ENCODE measurements around the gene PCDHGA8.
A peak's percentile ranks its signal among the peaks of the same experiment; 100 is the strongest.
"Not testable (repeated sequence)": the region's sequence is repeated elsewhere in the genome, so short reads cannot be mapped to it uniquely, and the experiment has no call there.

Gene PCDHGA8

DNA sequence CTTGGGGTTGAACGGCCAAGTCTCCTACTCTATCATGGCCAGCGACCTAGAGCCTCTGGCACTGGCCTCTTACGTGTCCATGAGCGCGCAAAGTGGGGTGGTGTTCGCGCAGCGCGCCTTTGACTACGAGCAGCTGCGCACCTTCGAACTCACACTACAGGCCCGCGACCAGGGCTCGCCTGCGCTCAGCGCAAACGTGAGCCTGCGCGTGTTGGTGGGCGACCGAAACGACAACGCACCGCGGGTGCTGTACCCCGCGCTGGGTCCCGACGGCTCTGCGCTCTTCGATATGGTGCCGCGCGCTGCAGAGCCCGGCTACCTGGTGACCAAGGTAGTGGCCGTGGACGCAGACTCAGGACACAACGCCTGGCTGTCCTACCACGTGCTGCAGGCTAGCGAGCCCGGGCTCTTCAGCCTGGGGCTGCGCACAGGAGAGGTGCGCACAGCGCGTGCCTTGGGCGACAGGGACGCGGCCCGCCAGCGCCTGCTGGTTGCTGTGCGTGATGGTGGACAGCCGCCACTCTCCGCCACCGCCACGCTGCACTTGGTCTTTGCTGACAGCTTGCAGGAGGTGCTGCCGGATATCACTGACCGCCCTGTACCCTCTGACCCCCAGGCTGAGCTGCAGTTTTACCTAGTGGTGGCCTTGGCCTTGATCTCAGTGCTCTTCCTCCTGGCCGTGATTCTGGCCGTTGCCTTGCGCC, 7.3 kb downstream of the PCDHGA8 start:
- DNase-seq (ENCODE audit: insufficient read length, low spot score): no peak
- TF ChIP-seq POU2F2 (IDR thresholded peaks at IDR 0.05; ENCODE audit: low read depth, low read length): no peak
- no peak for TF ChIP-seq PAX5 (IDR thresholded peaks at IDR 0.05; ENCODE audit: insufficient read depth, low read length, severe bottlenecking)
- no peak for TF ChIP-seq TAF1 (IDR thresholded peaks at IDR 0.05; ENCODE audit: low read depth, low read length)
- TF ChIP-seq POLR2A (IDR thresholded peaks at IDR 0.05; ENCODE audit: low read depth, low read length): no peak
- no peak for TF ChIP-seq POLR2AphosphoS5 (IDR thresholded peaks at IDR 0.05; ENCODE audit: low read depth, low read length)
- no peak for TF ChIP-seq SPI1 (IDR thresholded peaks at IDR 0.05; ENCODE audit: low read depth, low read length)
- no peak for FAIRE-seq

GRCh38 chr5:141402553-141403243, 10.3 kb downstream of the PCDHGA8 start, which contains the start of gene PCDHGA9:
TSS of gene PCDHGA9 (plus strand) at chr5:141402778. CDS start at chr5:141402953, 175 bp downstream.
- no peak for FAIRE-seq
- no peak for TF ChIP-seq POU2F2 (IDR thresholded peaks at IDR 0.05; ENCODE audit: low read depth, low read length)
- no peak for TF ChIP-seq TAF1 (IDR thresholded peaks at IDR 0.05; ENCODE audit: low read depth, low read length)
- TF ChIP-seq PAX5 (IDR thresholded peaks at IDR 0.05; ENCODE audit: insufficient read depth, low read length, severe bottlenecking): no peak
- no peak for TF ChIP-seq POLR2A (IDR thresholded peaks at IDR 0.05; ENCODE audit: low read depth, low read length)
- TF ChIP-seq POLR2AphosphoS5 (IDR thresholded peaks at IDR 0.05; ENCODE audit: low read depth, low read length): no peak
- no peak for TF ChIP-seq SPI1 (IDR thresholded peaks at IDR 0.05; ENCODE audit: low read depth, low read length)
- no peak for DNase-seq (ENCODE audit: insufficient read length, low spot score)

DNA sequence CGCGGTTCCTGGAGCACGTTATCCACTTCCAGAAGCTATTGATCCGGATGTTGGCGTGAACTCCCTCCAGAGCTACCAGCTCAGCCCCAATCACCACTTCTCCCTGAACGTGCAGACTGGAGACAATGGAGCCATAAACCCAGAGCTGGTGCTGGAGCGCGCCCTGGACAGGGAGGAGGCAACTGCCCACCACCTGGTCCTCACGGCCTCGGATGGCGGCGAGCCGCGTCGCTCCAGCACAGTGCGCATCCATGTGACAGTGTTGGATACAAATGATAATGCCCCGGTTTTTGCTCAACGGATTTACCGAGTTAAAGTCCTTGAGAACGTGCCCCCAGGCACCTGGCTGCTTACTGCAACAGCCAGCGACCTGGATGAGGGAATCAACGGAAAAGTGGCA, 11.0 kb downstream of the PCDHGA8 start:
- FAIRE-seq: no peak
- DNase-seq (ENCODE audit: insufficient read length, low spot score): no peak
- TF ChIP-seq POLR2AphosphoS5 (IDR thresholded peaks at IDR 0.05; ENCODE audit: low read depth, low read length): no peak
- TF ChIP-seq SPI1 (IDR thresholded peaks at IDR 0.05; ENCODE audit: low read depth, low read length): no peak
- TF ChIP-seq POLR2A (IDR thresholded peaks at IDR 0.05; ENCODE audit: low read depth, low read length): no peak
- no peak for TF ChIP-seq TAF1 (IDR thresholded peaks at IDR 0.05; ENCODE audit: low read depth, low read length)
- no peak for TF ChIP-seq POU2F2 (IDR thresholded peaks at IDR 0.05; ENCODE audit: low read depth, low read length)
- TF ChIP-seq PAX5 (IDR thresholded peaks at IDR 0.05; ENCODE audit: insufficient read depth, low read length, severe bottlenecking): no peak

GRCh38 chr5:141407790-141408505, 15.5 kb downstream of the PCDHGA8 start, which contains the start of gene PCDHGB6:
TSS of gene PCDHGB6 (plus strand) at chr5:141408021. CDS start at chr5:141408203, 182 bp downstream.
- not testable (repeated sequence) for FAIRE-seq; DNase-seq (ENCODE audit: insufficient read length, low spot score)

DNA sequence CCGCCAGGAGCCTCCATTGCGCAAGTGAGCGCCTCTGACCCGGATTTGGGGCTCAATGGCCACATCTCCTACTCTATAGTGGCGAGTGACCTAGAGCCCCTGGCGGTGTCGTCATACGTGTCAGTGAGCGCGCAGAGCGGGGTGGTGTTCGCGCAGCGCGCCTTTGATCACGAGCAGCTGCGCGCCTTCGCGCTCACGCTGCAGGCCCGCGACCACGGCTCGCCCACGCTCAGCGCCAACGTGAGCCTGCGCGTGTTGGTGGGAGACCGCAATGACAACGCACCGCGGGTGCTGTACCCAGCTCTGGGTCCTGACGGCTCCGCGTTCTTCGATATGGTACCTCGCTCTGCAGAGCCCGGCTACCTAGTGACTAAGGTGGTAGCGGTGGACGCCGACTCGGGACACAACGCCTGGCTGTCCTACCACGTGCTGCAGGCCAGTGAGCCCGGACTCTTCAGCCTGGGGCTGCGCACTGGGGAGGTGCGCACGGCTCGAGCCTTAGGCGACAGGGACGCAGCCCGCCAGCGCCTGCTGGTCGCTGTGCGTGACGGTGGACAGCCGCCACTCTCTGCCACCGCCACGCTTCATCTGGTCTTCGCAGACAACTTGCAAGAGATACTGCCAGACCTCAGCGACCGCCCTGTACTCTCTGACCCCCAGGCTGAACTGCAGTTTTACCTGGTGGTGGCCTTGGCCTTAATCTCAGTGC, 17.3 kb downstream of the PCDHGA8 start:
- FAIRE-seq (no peak), DNase-seq (ENCODE audit: insufficient read length, low spot score) (no peak)
- no peak for TF ChIP-seq POU2F2 (IDR thresholded peaks at IDR 0.05; ENCODE audit: low read depth, low read length)

DNA sequence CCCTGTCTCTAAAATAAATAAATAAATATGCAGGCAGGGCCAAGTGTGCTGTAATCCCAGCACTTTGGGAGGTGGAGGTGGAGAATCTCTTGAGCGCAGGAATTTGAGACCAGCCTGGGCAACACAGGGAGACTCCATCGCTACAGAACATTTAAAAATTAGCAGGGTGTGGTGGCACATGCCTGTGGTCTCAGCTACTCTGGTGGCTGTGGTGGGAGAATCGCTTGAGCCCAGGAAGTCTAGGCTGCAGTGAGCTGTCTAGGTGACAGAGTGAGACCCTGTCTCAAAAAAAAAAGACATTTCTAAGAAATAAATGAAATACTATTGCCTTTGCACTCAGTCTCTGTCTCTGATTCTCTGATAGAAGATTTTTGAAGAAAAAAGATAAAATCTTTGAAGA, 19.1 kb downstream of the PCDHGA8 start:
- no peak for DNase-seq (ENCODE audit: insufficient read length, low spot score)

DNA sequence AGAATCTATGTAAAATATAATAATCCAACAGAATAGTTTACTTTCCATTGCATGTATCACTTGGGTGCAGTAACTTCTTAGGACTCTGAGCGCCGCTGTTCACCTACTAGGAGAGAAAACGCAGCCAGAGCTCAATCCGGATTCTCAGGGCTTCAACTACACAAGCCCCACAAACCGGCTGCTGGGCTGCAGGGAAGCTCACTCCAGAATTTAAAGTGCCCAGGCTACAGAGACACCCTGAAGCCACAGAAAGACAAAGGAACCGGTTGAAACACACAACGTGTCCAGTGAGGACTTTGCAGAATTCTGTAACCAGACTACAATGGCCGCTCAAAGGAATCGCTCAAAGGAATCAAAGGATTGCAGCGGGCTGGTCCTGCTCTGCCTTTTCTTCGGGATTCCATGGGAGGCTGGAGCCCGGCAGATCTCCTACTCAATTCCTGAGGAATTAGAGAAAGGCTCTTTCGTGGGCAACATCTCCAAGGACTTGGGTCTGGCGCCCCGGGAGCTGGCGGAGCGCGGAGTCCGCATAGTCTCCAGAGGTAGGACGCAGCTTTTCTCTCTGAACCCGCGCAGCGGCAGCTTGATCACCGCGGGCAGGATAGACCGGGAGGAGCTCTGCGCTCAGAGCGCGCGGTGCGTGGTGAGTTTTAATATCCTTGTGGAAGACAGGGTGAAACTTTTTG, 20.6 kb downstream of the PCDHGA8 start, which contains the start of gene PCDHGA10:
PCDHGA10 (plus strand) TSS at position 134 of the 686 bp plus-strand sequence; CDS start at position 323, 189 bp downstream.
- DNase-seq (ENCODE audit: insufficient read length, low spot score) (peak; percentile 70), FAIRE-seq (peak; percentile 61)
- no peak for TF ChIP-seq POU2F2 (IDR thresholded peaks at IDR 0.05; ENCODE audit: low read depth, low read length)
- TF ChIP-seq PAX5 (IDR thresholded peaks at IDR 0.05; ENCODE audit: insufficient read depth, low read length, severe bottlenecking): no peak
- no peak for TF ChIP-seq TAF1 (IDR thresholded peaks at IDR 0.05; ENCODE audit: low read depth, low read length)
- TF ChIP-seq POLR2A (IDR thresholded peaks at IDR 0.05; ENCODE audit: low read depth, low read length): no peak

More for the DNA sequence above, 19.1 kb downstream of the PCDHGA8 start:
- FAIRE-seq: no peak
- TF ChIP-seq POLR2A (IDR thresholded peaks at IDR 0.05; ENCODE audit: low read depth, low read length) (no peak), POU2F2 (IDR thresholded peaks at IDR 0.05; ENCODE audit: low read depth, low read length) (no peak), POLR2AphosphoS5 (IDR thresholded peaks at IDR 0.05; ENCODE audit: low read depth, low read length) (no peak), SPI1 (IDR thresholded peaks at IDR 0.05; ENCODE audit: low read depth, low read length) (no peak), PAX5 (IDR thresholded peaks at IDR 0.05; ENCODE audit: insufficient read depth, low read length, severe bottlenecking) (no peak), TAF1 (IDR thresholded peaks at IDR 0.05; ENCODE audit: low read depth, low read length) (no peak)

DNA sequence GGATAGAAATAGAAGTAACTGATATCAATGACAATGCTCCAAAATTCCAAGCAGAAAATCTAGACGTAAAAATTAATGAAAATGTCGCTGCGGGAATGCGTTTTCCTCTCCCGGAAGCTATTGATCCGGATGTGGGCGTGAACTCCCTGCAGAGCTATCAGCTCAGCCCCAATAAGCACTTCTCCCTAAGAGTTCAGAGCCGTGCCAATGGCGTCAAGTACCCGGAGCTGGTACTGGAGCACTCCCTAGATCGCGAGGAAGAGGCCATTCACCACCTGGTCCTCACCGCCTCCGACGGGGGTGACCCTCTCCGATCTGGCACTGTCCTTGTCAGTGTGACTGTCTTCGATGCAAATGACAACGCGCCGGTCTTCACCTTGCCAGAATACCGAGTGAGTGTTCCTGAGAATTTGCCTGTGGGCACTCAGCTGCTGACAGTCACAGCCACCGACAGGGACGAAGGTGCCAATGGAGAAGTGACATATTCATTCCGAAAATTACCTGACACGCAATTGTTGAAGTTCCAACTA, 21.2 kb downstream of the PCDHGA8 start:
- TF ChIP-seq POU2F2 (IDR thresholded peaks at IDR 0.05; ENCODE audit: low read depth, low read length): no peak
- DNase-seq (ENCODE audit: insufficient read length, low spot score): no peak
- peak; percentile 40 for FAIRE-seq

DNA sequence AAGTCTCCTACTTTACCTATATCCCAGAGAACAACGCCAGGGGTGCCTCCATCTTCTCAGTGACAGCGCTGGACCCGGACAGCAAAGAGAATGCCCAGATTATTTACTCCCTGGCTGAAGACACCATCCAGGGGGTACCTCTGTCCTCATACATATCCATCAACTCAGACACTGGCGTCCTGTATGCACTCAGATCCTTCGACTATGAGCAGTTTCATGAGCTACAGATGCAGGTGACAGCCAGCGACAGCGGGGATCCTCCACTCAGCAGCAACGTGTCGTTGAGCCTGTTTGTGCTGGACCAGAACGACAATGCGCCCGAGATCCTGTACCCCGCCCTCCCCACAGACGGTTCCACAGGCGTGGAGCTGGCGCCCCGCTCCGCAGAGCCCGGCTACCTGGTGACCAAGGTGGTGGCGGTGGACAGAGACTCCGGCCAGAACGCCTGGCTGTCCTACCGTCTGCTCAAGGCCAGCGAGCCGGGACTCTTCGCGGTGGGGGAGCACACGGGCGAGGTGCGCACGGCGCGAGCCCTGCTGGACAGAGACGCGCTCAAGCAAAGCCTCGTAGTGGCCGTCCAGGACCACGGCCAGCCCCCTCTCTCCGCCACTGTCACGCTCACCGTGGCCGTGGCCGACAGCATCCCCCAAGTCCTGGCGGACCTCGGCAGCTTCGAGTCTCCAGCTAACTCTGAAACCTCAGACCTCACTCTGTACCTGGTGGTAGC, 22.3 kb downstream of the PCDHGA8 start:
- DNase-seq (ENCODE audit: insufficient read length, low spot score); FAIRE-seq: not testable (repeated sequence)

GRCh38 chr5:141415275-141415618, 22.8 kb downstream of the PCDHGA8 start:
- DNase-seq (ENCODE audit: insufficient read length, low spot score); FAIRE-seq: not testable (repeated sequence)

GRCh38 chr5:141417494-141418172, 25.2 kb downstream of the PCDHGA8 start, which contains the start of gene PCDHGB7:
TSS of gene PCDHGB7 (plus strand) at chr5:141417677. CDS start at chr5:141417860, 183 bp downstream.
- FAIRE-seq (peak; percentile 58), DNase-seq (ENCODE audit: insufficient read length, low spot score) (peak; percentile 59)
